ENCODE data around the gene MAD1L1. TPM values are rescaled to one million over a fixed set of nuclear protein-coding genes. Genes with fewer than 3 reads are reported as not detected.
A peak's percentile ranks its signal among the peaks of the same experiment; 100 is the strongest.

The MAD1L1 gene
- total RNA-seq, 4 donors from 2014 or later = 60.3 to 149 (median 73.7) TPM

DNA sequence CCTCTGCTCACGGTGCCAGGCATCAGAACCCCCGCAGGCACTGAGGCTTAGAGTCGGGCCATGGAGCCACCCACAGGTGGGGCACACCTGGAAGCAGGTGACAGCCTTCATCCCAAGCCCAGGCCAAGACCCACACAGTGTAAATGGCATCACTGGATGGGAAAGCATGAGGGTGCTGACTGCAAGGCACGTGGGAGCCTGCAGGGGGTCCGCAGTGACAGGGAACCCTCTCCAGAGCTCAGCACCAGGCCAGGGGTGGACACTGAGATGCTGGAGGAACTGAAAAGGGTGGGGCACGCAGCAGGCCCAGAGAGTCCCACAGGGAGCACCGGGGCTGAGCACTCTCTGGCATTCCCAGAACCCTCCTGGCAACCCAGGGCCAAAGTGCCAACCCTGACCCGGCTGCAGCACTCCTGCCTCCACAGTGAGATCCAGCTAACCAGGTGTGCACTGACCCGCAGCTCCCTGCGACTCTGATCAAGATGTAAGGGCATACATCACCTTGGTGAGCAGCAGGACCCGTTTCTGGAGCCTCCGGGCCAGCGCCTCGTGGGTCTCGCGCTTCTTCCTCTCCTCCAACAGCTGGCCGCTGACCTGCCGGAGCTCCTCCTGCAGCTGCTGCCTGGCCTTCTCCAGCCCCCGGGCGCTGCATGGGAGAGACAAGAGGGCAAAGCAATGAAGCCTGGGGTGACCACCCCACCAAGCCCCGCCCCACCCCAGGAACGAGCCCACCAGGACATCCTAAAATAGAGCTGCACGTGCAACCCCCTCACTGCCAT lies 163.9 kb downstream of the MAD1L1 start:
- 72 to 80% methylated on average over 22 to 23 of the region's 23 CpGs for WGBS, 2 donors

DNA sequence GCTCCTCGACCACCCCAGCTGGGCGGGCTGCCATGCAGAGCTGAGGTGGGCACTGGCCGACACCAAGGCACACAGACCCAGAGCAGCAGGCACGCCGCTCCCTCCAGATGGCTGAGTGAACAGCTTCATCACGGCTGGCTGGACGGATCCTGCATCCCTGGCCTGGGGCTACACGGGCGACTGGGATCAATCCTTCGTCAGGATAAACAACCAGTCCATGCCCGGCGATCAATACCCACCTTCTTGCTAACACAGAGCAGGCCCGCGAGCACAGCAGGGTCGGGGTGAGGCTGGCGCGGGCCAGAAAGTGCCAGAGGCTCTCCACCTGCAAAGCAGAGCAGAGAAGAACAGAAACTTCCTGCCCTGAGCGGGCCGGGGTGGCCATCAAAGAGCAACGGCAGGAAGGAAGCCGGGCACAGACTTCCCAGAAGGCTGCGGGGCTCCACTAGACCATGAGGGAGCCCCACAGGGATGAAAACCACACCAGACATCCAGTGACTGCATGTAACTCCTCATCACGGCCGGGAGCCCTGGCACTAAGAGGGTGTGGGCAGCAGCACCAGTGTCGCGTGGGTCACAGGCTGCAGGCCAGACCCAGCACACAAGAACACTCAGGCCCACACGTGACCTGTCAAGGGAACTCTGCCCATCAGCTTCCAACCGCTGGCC lies 166.4 kb downstream of the MAD1L1 start:
- H3K27me3 ChIP-seq = no peaks in the 10 kb centered on the region
- 80 to 88% methylated on average over 18 to 28 of the region's 28 CpGs for WGBS, 2 donors
- DNase-seq (ENCODE audit: low spot score in 2 of 2) = no peak

More for the DNA sequence above, 163.9 kb downstream of the MAD1L1 start:
- H3K27me3 ChIP-seq = no peaks in the 10 kb centered on the region
- peaks cover 0 to 18% (median 3%) of the 10 kb centered on the region in 4 donors for H3K4me1 ChIP-seq
- TF ChIP-seq POLR2A (IDR thresholded peaks at IDR 0.05) (no peak), EP300 (IDR thresholded peaks at IDR 0.05) (no peak), CTCF (IDR thresholded peaks at IDR 0.05) (no peak)
- H3K9me3 ChIP-seq = no peaks in the 10 kb centered on the region
- no peak for DNase-seq (ENCODE audit: low spot score in 2 of 2)
- H3K27ac ChIP-seq = no peak overlapping the region
- H3K36me3 ChIP-seq = peaks cover 0 to 50% (median 0%) of the 10 kb centered on the region in 3 donors
- H3K4me3 ChIP-seq = no peak overlapping the region

DNA sequence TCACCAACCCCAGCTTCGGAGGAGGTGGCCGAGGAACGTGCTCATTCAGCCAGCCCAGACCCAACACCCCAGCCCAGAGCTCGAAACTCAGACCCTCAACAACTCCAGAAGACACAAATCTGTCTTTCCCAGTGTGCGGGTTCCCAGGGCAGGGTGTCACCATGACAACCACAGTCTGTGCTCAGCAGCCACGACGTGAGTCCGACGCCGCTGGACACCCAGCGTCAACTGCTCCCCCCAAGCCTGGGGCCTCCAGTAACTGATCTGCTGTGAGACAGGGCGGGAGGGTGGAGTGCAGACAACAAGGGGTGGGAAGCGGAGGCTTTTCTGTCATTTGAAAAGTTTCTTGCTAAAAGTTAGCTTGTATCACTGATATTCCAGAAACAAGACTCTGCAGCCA lies 167.2 kb downstream of the MAD1L1 start:
- H3K36me3 ChIP-seq = peaks cover 0 to 50% (median 0%) of the 10 kb centered on the region in 3 donors
- TF ChIP-seq EP300 (IDR thresholded peaks at IDR 0.05) = no peak
- no peak for TF ChIP-seq CTCF (IDR thresholded peaks at IDR 0.05)
- TF ChIP-seq POLR2A (IDR thresholded peaks at IDR 0.05) = no peak
- no peak for DNase-seq (ENCODE audit: low spot score in 2 of 2)
- no peaks in the 10 kb centered on the region for H3K27me3 ChIP-seq
- peaks cover 0 to under 1% (median 0%) of the 10 kb centered on the region in 4 donors for H3K9me3 ChIP-seq
- no peak overlapping the region for H3K4me3 ChIP-seq
- WGBS, 2 donors = 66 to 80% methylated on average over 13 of the region's 13 CpGs
- H3K4me1 ChIP-seq = peaks cover 0 to 28% (median 3%) of the 10 kb centered on the region in 4 donors
- H3K27ac ChIP-seq = peak overlapping the region in 2 of 4 donors; percentile 46 to 79

More for the DNA sequence above, 166.4 kb downstream of the MAD1L1 start:
- Histone ChIP-seq H3K4me3 (no peak overlapping the region), H3K27ac (peak overlapping the region in 2 of 4 donors; percentile 46 to 79), H3K9me3 (no peaks in the 10 kb centered on the region), H3K4me1 (peaks cover 0 to 28% (median 3%) of the 10 kb centered on the region in 4 donors), H3K36me3 (peaks cover 0 to 50% (median 0%) of the 10 kb centered on the region in 3 donors)
- TF ChIP-seq EP300 (IDR thresholded peaks at IDR 0.05) (peak in 1 of 2 donors; percentile 52), POLR2A (IDR thresholded peaks at IDR 0.05) (no peak), CTCF (IDR thresholded peaks at IDR 0.05) (no peak)

DNA sequence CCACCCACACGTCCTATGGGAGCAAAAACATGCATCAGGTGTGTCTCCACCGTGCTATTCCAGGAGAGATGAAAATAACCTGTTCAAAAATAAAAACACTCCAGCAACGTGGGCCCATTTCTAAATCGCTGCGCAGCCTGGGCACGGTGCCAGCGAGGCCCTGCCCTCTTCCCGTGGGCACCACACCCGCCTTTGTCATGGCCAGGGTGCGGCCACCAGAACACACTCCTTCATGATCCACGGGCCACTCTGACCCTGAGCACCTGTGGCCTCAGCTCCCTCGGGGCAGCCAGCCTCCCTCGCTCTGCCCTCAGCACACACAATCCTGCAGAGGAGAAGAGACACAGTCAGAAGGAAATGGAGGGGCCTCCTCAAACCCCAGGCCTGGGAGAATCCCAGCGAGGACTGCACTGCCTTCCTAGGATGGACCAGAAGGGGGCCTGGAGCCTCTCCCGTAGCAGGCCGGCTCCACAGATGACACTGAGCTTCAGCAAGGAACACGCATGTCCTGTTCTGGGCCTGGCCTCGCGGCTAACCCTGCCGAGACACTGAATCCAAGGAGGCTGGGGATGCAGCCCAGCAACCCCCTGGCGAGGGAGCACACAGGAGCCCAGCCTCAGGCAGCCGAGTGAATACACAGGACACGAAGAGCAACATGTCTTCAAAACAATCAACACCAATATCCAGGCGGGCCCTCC lies 169.0 kb downstream of the MAD1L1 start:
- WGBS, 2 donors = 56% methylated on average over 22 to 24 of the region's 24 CpGs
- no peak for TF ChIP-seq EP300 (IDR thresholded peaks at IDR 0.05)
- TF ChIP-seq CTCF (IDR thresholded peaks at IDR 0.05) = peak in 2 of 5 experiments; percentile 23 to 25
- Histone ChIP-seq H3K27ac (peak overlapping the region in 3 of 4 donors; percentile 43 to 79 (median 45)), H3K27me3 (no peaks in the 10 kb centered on the region), H3K36me3 (peaks cover 0 to 43% (median 0%) of the 10 kb centered on the region in 3 donors), H3K4me3 (no peak overlapping the region), H3K4me1 (peaks cover 0 to 28% (median 3%) of the 10 kb centered on the region in 4 donors), H3K9me3 (peaks cover 0 to 9% (median 0%) of the 10 kb centered on the region in 4 donors)
- no peak for DNase-seq (ENCODE audit: low spot score in 2 of 2)
